Spleen (tissue), 7 donors: ENCODE measurements around the gene SH3BP4.

Source experiments
- CTCF ChIP-seq, 11 experiments: fragments of 200-600 bp in 7 of 11; fragments of 450-650 bp in 4 of 11; sonication (generic) in 4 of 11; IDR thresholded peaks in 8 of 11; conservative IDR thresholded peaks in 3 of 11; 1 replicate in 7 of 11; 2 replicates in 4 of 11; pipeline versions ENCODE4 v1.4.0 to v1.8.0; 2016 to 2021; ENCODE audit warnings: antibody characterized with exemption in 11 of 11, inconsistent platforms in 4 of 11, mild to moderate bottlenecking in 1 of 11
- POLR2A ChIP-seq, 3 donors: fragments of 450-650 bp; IDR thresholded peaks; one replicate each; pipeline ENCODE4 v1.5.1; 2017; ENCODE audit warnings: antibody characterized with exemption in 3 of 3, mild to moderate bottlenecking in 1 of 3
- POLR2AphosphoS5 ChIP-seq, 3 donors: sonication (generic); formaldehyde crosslinking; IDR thresholded peaks; one replicate each; pipeline ENCODE4 v1.5.1; 2017; ENCODE audit warnings: antibody characterized with exemption in 3 of 3
- donor health status: DM: no; HTN: no; CAD: no; lungs with moderate emphysema.
- donor health status: DM: no; HTN: no; CAD: no.
- donor health status: DM: no; HTN: no; CAD: no.

- no peak for TF ChIP-seq POLR2AphosphoS5 (IDR thresholded peaks at IDR 0.05)
- no peak for TF ChIP-seq CTCF (IDR thresholded peaks at IDR 0.05 in 8 of 11, conservative IDR thresholded peaks at IDR 0.05 in 3 of 11)
- no peak for TF ChIP-seq POLR2A (IDR thresholded peaks at IDR 0.05)
Observed at GRCh38 chr2:234953116-234954031, 1.6 kb downstream of the SH3BP4 start.
